K562 (cell line): ENCODE data around the gene FILIP1L. TPM values are rescaled to one million over a fixed set of nuclear protein-coding genes. Genes with fewer than 3 reads are reported as not detected.

ENCODE experiments used
- ATAC-seq: fragments of 200-7000 bp; cut with Tn5 transposase; 3 replicates; pipeline ENCODE4 v1.9.1; 2020; ENCODE audit warnings: moderate library complexity
- BruUV-seq: library from RNA; stranded (reverse); fragments of 400-500 nt; replicated peaks from 2 replicates; lab custom pipeline; 2021; lab: Mats Ljungman, UMichigan
- CTCF ChIA-PET: fragments of 300-600 bp; formaldehyde crosslinking; extraction: SDS; loops from one replicate; lab custom pipeline; 2021; ENCODE audit warnings: low intra/inter-chr PET ratio; lab: Yijun Ruan, JAX
- POLR2A ChIA-PET: fragments of 300-600, 350-650 bp; sonication (Branson Sonifier 250); formaldehyde crosslinking; extraction: SDS; loops from one replicate; lab custom pipeline; 2021; ENCODE audit warnings: antibody characterized with exemption, inconsistent platforms; lab: Yijun Ruan, JAX
- DNase-seq, 4 experiments: peaks; one replicate each; pipeline versions ENCODE4 v3.0.0 to v3.0.0-alpha.2; 2011 to 2018; ENCODE audit warnings: low spot score in 3 of 4, mixed read lengths in 3 of 4; ENCODE audit errors: extremely low read depth in 1 of 4
- FAIRE-seq: peaks from 2 replicates; lab custom pipeline; 2011; peaks lifted over from hg19 to GRCh38; lab: Jason Lieb, UNC
- H2AFZ ChIP-seq: 2 replicates; pipeline ENCODE4 v1.6.0; 2011; ENCODE audit warnings: low read depth, low read length, control low read depth, inconsistent platforms
- H3K27ac ChIP-seq: fragments of 200-600 bp; 3 replicates; pipeline ENCODE4 v1.8.0; 2011; ENCODE audit warnings: low read depth, mild to moderate bottlenecking, control low read depth, inconsistent platforms, low read length, moderate library complexity, mixed read lengths; ENCODE audit errors: extremely low read depth
- H3K27me3 ChIP-seq, 2 experiments: fragments of 300-600 bp in 1 of 2; 2 replicates in 1 of 2; 3 replicates in 1 of 2; pipeline versions ENCODE4 v1.6.0 to v1.8.0; 2011; ENCODE audit warnings: inconsistent platforms in 2 of 2, low read length in 2 of 2, mild to moderate bottlenecking in 1 of 2, mixed read lengths in 1 of 2, moderate library complexity in 1 of 2; ENCODE audit not compliant: control insufficient read depth in 2 of 2, insufficient read depth in 2 of 2
- H3K36me3 ChIP-seq: fragments of 300-600 bp; 3 replicates; pipeline ENCODE4 v1.8.0; 2011; ENCODE audit warnings: mild to moderate bottlenecking, low read length, inconsistent platforms; ENCODE audit not compliant: control insufficient read depth, insufficient read depth
- H3K4me1 ChIP-seq, 2 experiments: fragments of 200-600 bp in 1 of 2; replicated peaks in 1 of 2; 2 replicates in 1 of 2; 3 replicates in 1 of 2; pipeline versions ENCODE4 v1.5.1 to v1.8.0; 2011; ENCODE audit warnings: inconsistent platforms in 2 of 2, low read length in 2 of 2, mild to moderate bottlenecking in 1 of 2, mixed read lengths in 1 of 2, moderate library complexity in 1 of 2; ENCODE audit not compliant: control insufficient read depth in 2 of 2, insufficient read depth in 2 of 2
- H3K4me2 ChIP-seq: 2 replicates; pipeline ENCODE4 v1.6.1; 2011; ENCODE audit warnings: low read length, control low read depth, inconsistent platforms, mixed read lengths; ENCODE audit not compliant: insufficient read depth
- H3K4me3 ChIP-seq: fragments of 200-600 bp; sonication (generic), shearing (Covaris generic); 2 replicates; pipeline ENCODE4 v1.5.1; 2016; ENCODE audit warnings: control low read depth, inconsistent platforms
- H3K79me2 ChIP-seq: fragments of 200-600 bp; 3 replicates; pipeline ENCODE4 v1.8.0; 2011; ENCODE audit warnings: low read length, inconsistent platforms; ENCODE audit not compliant: control insufficient read depth, insufficient read depth
- H3K9ac ChIP-seq, 2 experiments: 2 replicates each; pipeline versions ENCODE4 v1.6.0 to v1.6.1; 2011; ENCODE audit warnings: low read depth in 2 of 2, low read length in 2 of 2, control low read depth in 1 of 2, inconsistent platforms in 1 of 2, mild to moderate bottlenecking in 1 of 2, mixed read lengths in 1 of 2; ENCODE audit not compliant: insufficient read depth in 1 of 2
- H3K9me1 ChIP-seq: one replicate; pipeline ENCODE4 v1.6.0; 2011; ENCODE audit warnings: inconsistent platforms, mild to moderate bottlenecking, low read length, moderate library complexity; ENCODE audit not compliant: control insufficient read depth, insufficient read depth
- H3K9me3 ChIP-seq: replicated peaks from 2 replicates; pipeline ENCODE4 v1.5.1; 2011; ENCODE audit warnings: low read depth, low read length, inconsistent platforms; ENCODE audit not compliant: control insufficient read depth, insufficient read depth
- H4K20me1 ChIP-seq: replicated peaks from 2 replicates; pipeline ENCODE4 v1.6.1; 2011; ENCODE audit warnings: low read length, inconsistent platforms, mixed read lengths; ENCODE audit not compliant: control insufficient read depth, insufficient read depth
- DMBX1 ChIP-seq: fragments of 250-450 bp; sonication (Bioruptor Pico); IDR thresholded peaks from 2 replicates; pipeline ENCODE4 v1.8.0; 2022; ENCODE audit warnings: inconsistent platforms, mild to moderate bottlenecking, moderate library complexity, borderline replicate concordance
- HCFC1 ChIP-seq: IDR thresholded peaks from 2 replicates; pipeline ENCODE4 v1.6.1; 2012; ENCODE audit warnings: low read depth, low read length, improper control_type of control experiment
- RBM17 ChIP-seq: fragments of 200-400 bp; formaldehyde crosslinking; IDR thresholded peaks from 2 replicates; pipeline ENCODE4 v1.6.1; 2017; ENCODE audit warnings: low read depth, mild to moderate bottlenecking, low read length, borderline replicate concordance
- WGBS: fragments of 100-300 bp; shearing (Covaris generic); methylation state at CpG from one replicate; pipeline ENCODE4 v1.1.6; 2016; ENCODE audit warnings: low coverage, mixed read lengths; ENCODE audit not compliant: insufficient coverage; ENCODE audit errors: missing lambda C conversion rate; 5-methylcytosine and 5-hydroxymethylcytosine counted together
- in situ Hi-C: fragments of 300-500 bp; cut with MboI; formaldehyde crosslinking; loops from 4 replicates; pipeline ENCODE4 v1.15.0; 2018; ENCODE audit warnings: inconsistent platforms, mixed read lengths
- intact Hi-C: fragments of 100-400 bp; cut with micrococcal nuclease; formaldehyde crosslinking; loops from 2 replicates; pipeline ENCODE4 v1.14.2; 2022
- polyA plus RNA-seq, 8 experiments: library from polyadenylated mRNA; depleted of rRNA in 4 of 8; stranded (reverse) in 5 of 8; unstranded in 3 of 8; fragments of >200 nt; fragmentation: Nextera tagmentation in 2 of 8; fragmentation: Illumina TruSeq in 1 of 8; extraction: Ambion mirVana in 2 of 8; extraction: Trizol in 1 of 8; gene quantifications; 2 replicates each; pipeline versions ENCODE4 v1.2.1 to v1.2.3, GENCODE V29; 2011 to 2014; ENCODE audit warnings: inconsistent platforms in 1 of 8, missing spikeins in 1 of 8
- total RNA-seq, 7 experiments: library from RNA; depleted of rRNA in 6 of 7; stranded (reverse); fragments of >200 nt in 6 of 7; fragmentation: Illumina TruSeq in 2 of 7; extraction: Trizol in 2 of 7; gene quantifications; 2 replicates each; pipeline versions ENCODE4 v1.2.1 to v1.2.3, GENCODE V29; 2011 to 2021; ENCODE audit warnings: low replicate concordance in 1 of 7
- TF ChIP-seq, protein P1 (sequence below): fragments of 450-650 bp; conservative IDR thresholded peaks from 2 replicates; pipeline ENCODE4 v1.6.1; 2016; ENCODE audit warnings: missing genetic modification characterization, low read depth, mild to moderate bottlenecking, control low read depth, missing compliant biosample characterization

The FILIP1L gene
- total and polyA plus RNA-seq, 9 of the 15 experiments (the other 6 are each of a cell fraction or from before 2014, with no cell fraction given), result 0.50 to 2.1 (median 1.1) TPM

DNA sequence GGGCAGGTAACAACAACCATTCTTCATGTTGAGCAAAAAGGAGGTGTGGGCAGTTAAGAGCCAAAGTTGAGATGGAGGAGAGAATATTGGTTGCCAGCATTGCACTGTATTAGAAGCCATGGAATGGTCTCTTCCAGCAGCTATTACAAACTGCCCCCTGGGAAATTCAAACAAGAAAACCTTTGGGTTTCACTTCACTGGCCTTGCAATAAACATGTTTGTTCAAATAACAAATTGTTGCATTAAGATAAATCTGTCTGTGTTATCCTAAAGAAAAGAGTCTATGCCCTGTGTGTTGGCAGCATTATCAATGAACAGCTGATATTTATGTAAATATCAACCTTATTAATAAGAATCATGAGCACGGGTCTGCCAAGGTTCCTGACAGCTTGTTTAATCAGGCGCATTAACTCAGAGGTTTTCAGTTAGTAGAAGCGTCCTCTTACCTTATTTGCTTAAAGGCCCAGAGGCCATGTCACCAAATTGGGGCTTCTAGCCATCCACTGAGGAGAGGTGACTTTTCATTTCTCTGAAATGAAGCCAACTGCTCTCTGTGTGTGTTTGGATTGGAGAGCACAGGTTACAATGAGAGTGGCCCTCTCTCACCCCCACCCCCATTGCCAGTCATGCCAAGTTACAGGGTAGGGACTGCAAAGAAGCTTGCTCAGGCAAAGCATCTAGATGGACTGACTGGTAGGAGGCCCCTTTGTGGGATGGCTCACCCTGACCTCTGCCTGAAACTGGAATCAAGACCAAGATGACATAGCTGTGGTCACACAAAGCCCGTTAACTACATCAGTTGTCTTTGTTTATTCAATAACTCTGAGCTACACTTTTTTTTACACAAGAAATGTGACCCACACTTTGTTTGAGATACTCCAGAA, 10.5 kb downstream of the FILIP1L start:
- no peak for DNase-seq
- Histone ChIP-seq H2AFZ (no peak overlapping the region), H3K4me3 (no peak overlapping the region), H3K9me1 (no peaks in the 10 kb centered on the region), H3K9ac (no peak overlapping the region; a peak in 1 of 4 replicates), H3K9me3 (no peaks in the 10 kb centered on the region; the same call in 1 of the 2 replicates), H3K4me1 (peaks cover 0 to 12% of the 10 kb centered on the region in 2 experiments; a peak in 3 of 5 replicates), H3K79me2 (no peaks in the 10 kb centered on the region), H3K27me3 (no peaks in the 10 kb centered on the region), H3K36me3 (no peaks in the 10 kb centered on the region; the same call in 2 of the 3 replicates), H4K20me1 (no peaks in the 10 kb centered on the region), H3K4me2 (no peak overlapping the region), H3K27ac (no peak overlapping the region)
- CTCF ChIA-PET, result no interaction called here
- POLR2A ChIA-PET, result interaction anchor here (0.5 to 1.8 kb wide), 2 partner anchors 14 to 323 kb away, joined by 3 to 6 read pairs; no protein-coding TSS in a partner anchor
- ATAC-seq, result peak; percentile 45; the same call in 2 of the 3 replicates
- FAIRE-seq, result no peak
- intact Hi-C loops, result no loop called here
- in situ Hi-C loops, result no loop called here
- 68% methylated on average over 4 of the region's 4 CpGs for WGBS
- no TSS peak for BruUV-seq
- TF ChIP-seq DMBX1, result 0 out of 2 replicates have a peak, but pooled peaks have one; percentile 13
- TF ChIP-seq, protein P1, sequence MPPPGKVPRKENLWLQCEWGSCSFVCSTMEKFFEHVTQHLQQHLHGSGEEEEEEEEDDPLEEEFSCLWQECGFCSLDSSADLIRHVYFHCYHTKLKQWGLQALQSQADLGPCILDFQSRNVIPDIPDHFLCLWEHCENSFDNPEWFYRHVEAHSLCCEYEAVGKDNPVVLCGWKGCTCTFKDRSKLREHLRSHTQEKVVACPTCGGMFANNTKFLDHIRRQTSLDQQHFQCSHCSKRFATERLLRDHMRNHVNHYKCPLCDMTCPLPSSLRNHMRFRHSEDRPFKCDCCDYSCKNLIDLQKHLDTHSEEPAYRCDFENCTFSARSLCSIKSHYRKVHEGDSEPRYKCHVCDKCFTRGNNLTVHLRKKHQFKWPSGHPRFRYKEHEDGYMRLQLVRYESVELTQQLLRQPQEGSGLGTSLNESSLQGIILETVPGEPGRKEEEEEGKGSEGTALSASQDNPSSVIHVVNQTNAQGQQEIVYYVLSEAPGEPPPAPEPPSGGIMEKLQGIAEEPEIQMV, result no peak
- TF ChIP-seq HCFC1, result no peak
- TF ChIP-seq RBM17, result no peak
